Activated CD8-positive, alpha-beta memory T cell treated with anti-CD3 and anti-CD28 coated beads for 24 hours (primary cell): ENCODE results near the gene ARHGEF37.
A peak's percentile ranks its signal among the peaks of the same experiment; 100 is the strongest.
"Not testable (repeated sequence)": the region's sequence is repeated elsewhere in the genome, so short reads cannot be mapped to it uniquely, and the experiment has no call there.

ENCODE experiments used
- DNase-seq: peaks from one replicate; pipeline ENCODE4 v3.0.0-alpha.2; 2020

ARHGEF37 gene

GRCh38 chr5:149567226-149567625 is 14.1 kb upstream of the ARHGEF37 start:
- no peak for DNase-seq

DNA sequence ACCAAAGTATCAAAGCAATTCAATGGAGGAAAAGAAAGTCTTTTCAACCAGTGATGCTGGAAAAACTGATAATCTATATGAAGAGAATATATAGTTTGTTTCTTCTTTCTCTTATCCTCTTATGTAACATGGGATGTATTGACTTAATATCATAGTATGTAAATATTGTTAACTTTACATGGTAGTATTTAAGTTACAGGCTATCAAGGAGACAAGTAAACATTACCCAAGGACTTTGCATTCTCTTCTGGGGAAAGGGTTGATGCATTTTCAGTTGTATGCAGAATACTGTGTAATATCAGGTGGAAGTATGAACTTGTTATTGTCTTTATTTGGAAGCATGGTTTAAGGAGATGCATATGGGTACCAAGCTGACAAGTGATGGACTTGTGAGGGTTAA is 9.1 kb upstream of the ARHGEF37 start:
- DNase-seq: no peak

- DNase-seq: no peak
Measured at GRCh38 chr5:149572576-149573231, 8.6 kb upstream of the ARHGEF37 start.

- DNase-seq: no peak
Measured at GRCh38 chr5:149575131-149575530, 6.2 kb upstream of the ARHGEF37 start.

DNA sequence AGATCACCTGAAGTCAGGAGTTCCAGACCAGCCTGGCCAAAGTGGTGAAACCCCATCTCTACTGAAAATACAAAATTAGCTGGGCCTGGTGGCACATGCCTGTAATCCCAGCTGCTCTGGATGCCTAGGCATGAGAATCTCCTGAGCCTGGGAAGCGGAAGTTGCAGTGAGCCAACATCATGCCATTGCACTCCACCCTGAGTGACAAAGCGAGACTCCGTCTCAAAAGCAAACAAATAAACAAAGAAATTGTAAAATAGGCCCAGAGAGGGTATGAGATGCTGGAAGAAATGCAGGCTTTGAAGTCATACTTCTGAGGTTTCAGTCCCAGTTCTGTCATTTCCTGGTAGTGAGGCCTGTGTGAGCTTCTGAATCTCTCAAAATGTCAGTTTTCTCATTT is 5.3 kb upstream of the ARHGEF37 start:
- DNase-seq: peak; percentile 67

DNA sequence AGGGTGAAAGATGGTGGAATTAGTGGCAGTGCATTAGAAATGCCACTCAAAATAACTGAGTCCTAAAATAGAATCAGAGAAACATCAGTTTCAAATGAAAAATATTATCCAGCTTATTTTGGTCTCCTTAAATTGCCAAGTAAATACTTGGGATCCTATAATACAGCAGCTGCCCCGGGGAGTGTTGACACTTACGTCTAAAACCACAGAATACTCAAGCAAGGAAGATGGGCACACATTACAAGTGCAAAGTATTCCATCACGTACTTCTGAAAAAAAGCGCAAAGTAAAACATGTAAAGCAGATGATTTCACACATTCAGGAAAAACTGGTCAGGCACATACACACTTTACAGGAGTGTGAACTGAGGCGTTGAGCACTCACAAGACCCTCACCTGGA is 2.4 kb upstream of the ARHGEF37 start:
- DNase-seq: no peak

DNA sequence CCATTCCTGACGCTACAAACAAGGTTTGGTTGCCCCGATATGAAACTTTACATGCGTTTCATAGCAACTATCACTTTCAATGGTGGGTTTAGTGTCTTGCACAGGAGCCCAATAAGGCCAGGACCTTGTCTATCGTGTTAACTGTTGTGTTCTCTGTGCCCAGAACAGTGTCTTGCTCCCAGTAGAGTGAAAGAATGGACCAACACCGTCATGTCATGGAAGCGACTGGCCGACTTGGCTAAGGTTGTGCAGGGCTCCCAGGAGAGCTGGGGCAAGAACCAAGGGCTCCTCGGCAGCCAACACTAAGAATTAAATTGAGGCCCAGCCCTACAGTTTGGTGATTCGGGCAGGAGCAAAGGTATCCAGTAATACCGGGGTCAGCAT is 498 bp upstream of the ARHGEF37 start:
- DNase-seq: no peak

DNA sequence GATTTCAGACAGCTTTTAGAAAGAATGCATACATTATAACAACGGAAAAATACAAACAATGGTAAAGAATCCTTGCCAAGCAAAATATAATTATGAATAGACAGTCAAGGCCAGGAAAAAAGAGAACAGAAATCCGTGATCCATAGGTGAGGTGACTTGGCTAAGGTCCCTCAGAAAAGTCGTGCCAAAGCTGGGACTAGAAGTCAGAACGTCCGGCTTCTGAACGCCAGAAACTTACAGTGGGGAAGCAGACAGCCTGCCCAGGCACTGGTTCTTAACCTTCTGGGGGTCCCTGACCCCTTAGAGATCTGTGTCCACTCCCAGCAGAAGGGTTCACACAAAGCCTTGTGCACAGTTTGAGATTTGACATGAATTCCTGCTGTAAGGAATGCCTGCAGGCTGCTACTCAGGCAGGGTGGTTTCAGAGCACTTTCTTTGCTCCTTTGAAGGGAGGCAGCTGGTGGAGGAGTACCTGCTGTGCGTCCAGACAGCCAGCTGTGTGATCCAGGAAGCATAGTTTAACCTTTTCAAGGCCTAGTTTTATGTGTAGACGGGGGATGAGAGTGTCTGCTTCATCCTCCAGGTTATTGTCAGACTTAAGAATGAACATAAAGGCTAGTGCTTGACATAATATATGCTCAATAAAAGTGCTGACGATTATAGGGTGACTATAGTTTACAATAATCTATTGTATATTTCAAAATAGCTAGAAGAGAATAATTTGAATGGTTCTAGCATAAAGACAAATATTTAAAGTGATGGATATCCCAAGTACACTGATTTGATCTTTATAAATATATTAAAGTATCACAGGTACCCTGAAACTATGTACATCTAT is 852 bp downstream of the ARHGEF37 start:
- DNase-seq: peak; percentile 52

DNA sequence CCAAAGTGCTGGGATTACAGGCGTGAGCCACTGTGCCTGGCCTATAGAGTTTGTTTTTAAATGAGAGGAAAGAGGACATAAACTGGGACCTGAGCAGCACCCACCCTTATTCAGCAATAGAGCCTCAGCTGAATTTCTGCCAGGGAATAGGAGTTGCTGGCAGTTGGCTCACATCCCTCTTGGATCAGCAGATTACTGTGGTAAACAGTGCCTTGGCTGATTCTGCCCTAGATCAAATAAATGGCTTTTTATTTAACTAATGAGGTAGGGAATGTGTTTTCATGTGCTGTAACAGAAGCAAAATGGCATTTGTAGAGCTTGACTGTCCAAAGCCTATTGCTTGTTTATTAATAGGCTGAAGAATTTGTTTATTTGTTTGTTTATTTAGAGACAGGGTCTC is 2.1 kb downstream of the ARHGEF37 start:
- peak; percentile 33 for DNase-seq

- DNase-seq: no peak
Measured at GRCh38 chr5:149584121-149584520, 2.8 kb downstream of the ARHGEF37 start.

- no peak for DNase-seq
Measured at GRCh38 chr5:149585910-149586309, 4.6 kb downstream of the ARHGEF37 start.

- peak; percentile 11 for DNase-seq
Measured at GRCh38 chr5:149586708-149587318, 5.5 kb downstream of the ARHGEF37 start.

GRCh38 chr5:149588936-149589335 is 7.6 kb downstream of the ARHGEF37 start:
- peak; percentile 24 for DNase-seq

GRCh38 chr5:149593370-149593769 is 12.1 kb downstream of the ARHGEF37 start:
- no peak for DNase-seq

- no peak for DNase-seq
Measured at GRCh38 chr5:149594206-149594895, 13.1 kb downstream of the ARHGEF37 start.

GRCh38 chr5:149595105-149595504 is 13.8 kb downstream of the ARHGEF37 start:
- peak; percentile 5 for DNase-seq

GRCh38 chr5:149596712-149597111 is 15.4 kb downstream of the ARHGEF37 start:
- peak; percentile 9 for DNase-seq

DNA sequence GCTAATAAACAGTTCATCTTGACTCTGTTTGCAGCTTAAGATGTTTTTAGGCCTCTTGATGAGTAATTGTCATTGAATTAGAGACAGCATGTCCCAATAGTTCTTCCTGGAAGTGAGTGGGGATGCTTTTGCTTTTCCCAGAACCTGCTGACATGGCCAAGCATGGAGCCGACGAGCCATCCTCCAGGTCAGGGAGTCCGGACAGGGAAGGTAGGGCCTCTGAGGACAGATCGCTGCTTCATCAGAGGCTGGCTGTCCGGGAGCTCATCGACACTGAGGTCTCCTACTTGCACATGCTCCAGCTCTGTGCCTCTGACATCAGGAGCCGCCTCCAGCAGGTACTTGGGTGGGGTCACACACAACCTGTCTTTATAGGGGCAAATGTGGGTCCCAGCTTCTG is 16.3 kb downstream of the ARHGEF37 start:
- peak; percentile 30 for DNase-seq

DNA sequence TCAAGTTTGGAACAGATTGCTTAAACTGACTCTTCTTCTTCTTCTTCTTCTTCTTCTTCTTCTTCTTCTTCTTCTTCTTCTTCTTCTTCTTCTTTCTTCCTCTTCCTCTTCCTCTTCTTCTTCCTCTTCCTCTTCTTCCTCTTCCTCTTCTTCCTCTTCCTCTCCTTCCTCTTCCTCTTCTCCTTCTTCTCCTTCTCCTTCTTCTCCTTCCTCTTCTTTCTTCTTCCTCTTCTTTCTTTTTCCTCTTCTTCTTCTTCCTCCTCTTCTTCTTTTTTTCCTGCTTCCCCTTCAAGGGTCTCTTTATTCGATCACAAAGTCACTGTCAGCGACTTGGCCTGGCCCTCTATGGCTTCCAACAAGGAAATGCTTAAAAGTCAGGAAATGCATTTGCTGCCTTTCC is 16.9 kb downstream of the ARHGEF37 start:
- not testable (repeated sequence) for DNase-seq

DNA sequence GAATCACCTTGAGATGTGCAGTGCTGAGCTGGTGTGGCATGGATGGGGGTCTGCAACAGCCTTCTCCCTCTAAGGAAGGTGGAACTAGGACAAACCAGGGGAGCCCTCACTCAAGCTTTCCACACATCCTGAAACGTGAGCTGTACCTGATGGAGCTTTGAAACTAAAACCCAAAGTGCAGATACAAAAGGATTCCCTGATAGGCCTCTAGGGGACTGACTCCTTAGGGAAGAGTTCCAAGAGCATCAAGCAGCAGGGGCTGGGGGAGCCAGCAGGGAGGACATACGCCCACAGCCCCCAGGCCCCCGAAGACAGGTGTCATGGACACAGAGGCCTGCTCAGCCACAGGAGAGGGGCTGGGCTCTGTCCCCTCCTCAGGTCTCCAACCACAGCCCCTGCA is 17.7 kb downstream of the ARHGEF37 start:
- no peak for DNase-seq

GRCh38 chr5:149599375-149599774 is 18.1 kb downstream of the ARHGEF37 start:
- DNase-seq: no peak

DNA sequence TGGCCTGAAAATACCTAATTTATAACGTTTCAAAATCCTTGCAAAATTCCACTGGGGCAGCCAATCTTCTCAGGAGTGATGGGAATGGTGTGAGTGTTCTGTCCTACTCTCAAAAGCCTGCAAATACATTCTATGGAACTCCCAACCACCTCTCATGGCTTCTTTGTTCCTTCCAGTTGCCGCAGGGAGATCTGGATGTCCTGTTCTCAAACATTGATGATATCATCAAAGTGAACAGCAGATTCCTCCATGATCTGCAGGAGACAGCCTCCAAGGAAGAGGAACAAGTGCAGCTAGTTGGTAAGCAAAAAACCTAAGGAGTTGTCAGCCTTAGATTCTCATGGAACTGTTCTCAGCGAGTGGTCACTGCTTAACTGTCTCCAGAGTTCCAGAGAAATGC is 19.6 kb downstream of the ARHGEF37 start:
- DNase-seq: no peak

DNA sequence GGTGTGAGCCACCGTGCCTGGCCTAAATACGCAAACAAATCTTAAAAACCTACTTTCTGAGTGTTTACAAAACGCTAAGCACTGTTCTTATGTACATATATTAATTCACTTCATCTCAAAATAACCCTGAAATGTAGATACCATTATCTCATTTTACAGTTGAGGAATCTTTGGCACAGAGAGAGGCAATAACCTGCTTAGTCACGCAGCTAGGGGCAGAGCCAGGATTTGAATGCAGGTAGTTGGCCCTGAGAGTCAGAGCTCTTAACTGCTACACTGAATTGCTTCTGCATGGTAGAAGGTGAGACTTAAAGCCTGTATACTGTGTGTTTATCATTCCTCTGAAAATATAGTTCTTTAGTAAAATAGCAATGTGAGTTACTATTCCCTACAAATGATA is 21.9 kb downstream of the ARHGEF37 start:
- no peak for DNase-seq
